Muscle of arm (tissue), 12 donors: ENCODE measurements around the gene DCAF4. TPM values are rescaled to one million over a fixed set of nuclear protein-coding genes. Genes with fewer than 3 reads are reported as not detected.

Experiments used
- polyA plus RNA-seq, 12 donors: library from polyadenylated mRNA; unstranded; fragments of 120-200 nt; gene quantifications; one replicate each; pipeline ENCODE4 v1.2.1, GENCODE V29; 2013; ENCODE audit not compliant: insufficient read length in 12 of 12

The DCAF4 gene
- polyA plus RNA-seq, 12 donors, result 7.7 to 16.1 (median 11.2) TPM; not detected in 1

Other genes starting within 250 kb of the DCAF4 start
- gene DPF3, start 32.4 kb upstream of the DCAF4 start, polyA plus RNA-seq, result 10 to 100 TPM in 1 of 12 donors, 1 to 10 TPM in 10, not detected in 1; 1.7 to 16.8 (median 5.1) TPM
- gene ZFYVE1, start 100.6 kb downstream of the DCAF4 start, polyA plus RNA-seq, result 10 to 100 TPM in 10 of 12 donors, 1 to 10 TPM in 1, not detected in 1; 9.3 to 15.4 (median 13.4) TPM
- gene RBM25, start 132.1 kb downstream of the DCAF4 start, polyA plus RNA-seq, result 100 to 1,000 TPM in 4 of 12 donors, 10 to 100 TPM in 7, not detected in 1; 61.7 to 176 (median 90.9) TPM
- 10 to 100 TPM in 11 of 12 donors, not detected in 1; 29.2 to 46.9 (median 35.5) TPM for gene PSEN1, start 210.0 kb downstream of the DCAF4 start, polyA plus RNA-seq